ENCODE results near the gene MAD1L1.

- TF ChIP-seq, protein P1, sequence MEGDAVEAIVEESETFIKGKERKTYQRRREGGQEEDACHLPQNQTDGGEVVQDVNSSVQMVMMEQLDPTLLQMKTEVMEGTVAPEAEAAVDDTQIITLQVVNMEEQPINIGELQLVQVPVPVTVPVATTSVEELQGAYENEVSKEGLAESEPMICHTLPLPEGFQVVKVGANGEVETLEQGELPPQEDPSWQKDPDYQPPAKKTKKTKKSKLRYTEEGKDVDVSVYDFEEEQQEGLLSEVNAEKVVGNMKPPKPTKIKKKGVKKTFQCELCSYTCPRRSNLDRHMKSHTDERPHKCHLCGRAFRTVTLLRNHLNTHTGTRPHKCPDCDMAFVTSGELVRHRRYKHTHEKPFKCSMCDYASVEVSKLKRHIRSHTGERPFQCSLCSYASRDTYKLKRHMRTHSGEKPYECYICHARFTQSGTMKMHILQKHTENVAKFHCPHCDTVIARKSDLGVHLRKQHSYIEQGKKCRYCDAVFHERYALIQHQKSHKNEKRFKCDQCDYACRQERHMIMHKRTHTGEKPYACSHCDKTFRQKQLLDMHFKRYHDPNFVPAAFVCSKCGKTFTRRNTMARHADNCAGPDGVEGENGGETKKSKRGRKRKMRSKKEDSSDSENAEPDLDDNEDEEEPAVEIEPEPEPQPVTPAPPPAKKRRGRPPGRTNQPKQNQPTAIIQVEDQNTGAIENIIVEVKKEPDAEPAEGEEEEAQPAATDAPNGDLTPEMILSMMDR (conservative IDR thresholded peaks at IDR 0.05; ENCODE audit: low read length), result no peak
- TF ChIP-seq EZH2phosphoT487 (IDR thresholded peaks at IDR 0.05; ENCODE audit: borderline replicate concordance, low read depth, low read length), result no peak
These were observed 286.5 kb downstream of the MAD1L1 start for GRCh38 chr7:1946025-1946772.

All from OCI-LY7 (cell line).